H4 (cell line): ENCODE data around the gene RGPD3. TPM values are rescaled to one million over a fixed set of nuclear protein-coding genes. Genes with fewer than 3 reads are reported as not detected.

Experiments
- DNase-seq: peaks from one replicate; pipeline ENCODE4 v3.0.0-alpha.2; 2015; ENCODE audit warnings: low spot score
- total RNA-seq: library from RNA; depleted of rRNA; stranded (reverse); fragments of >200 nt; shearing (Covaris generic); gene quantifications from 2 replicates; pipeline ENCODE4 v1.2.3, GENCODE V29; 2014; rRNA removed

The RGPD3 gene
- total RNA-seq, 1 experiment from 2014 or later: not detected

DNA sequence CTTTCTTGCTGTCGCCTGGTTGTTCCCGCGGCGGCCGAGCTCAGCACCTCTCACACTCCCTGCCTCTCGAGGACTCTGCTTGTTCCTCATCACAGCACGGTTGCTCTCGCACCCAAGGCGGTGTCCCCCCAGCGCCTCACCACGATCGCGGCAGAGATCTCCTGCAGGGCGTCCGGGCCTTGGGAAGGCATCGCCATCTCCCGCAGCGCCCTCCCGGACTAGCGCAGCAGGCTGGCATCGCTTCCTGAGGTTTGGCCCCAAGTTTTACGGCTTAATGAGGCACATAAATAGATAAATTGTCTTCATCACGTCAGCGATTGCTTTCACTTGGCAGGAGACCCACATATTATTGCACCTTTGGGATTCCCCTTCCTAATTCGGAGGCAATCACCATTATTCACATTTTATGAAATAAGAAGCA is 125.4 kb downstream of the RGPD3 start:
- DNase-seq: no peak

DNA sequence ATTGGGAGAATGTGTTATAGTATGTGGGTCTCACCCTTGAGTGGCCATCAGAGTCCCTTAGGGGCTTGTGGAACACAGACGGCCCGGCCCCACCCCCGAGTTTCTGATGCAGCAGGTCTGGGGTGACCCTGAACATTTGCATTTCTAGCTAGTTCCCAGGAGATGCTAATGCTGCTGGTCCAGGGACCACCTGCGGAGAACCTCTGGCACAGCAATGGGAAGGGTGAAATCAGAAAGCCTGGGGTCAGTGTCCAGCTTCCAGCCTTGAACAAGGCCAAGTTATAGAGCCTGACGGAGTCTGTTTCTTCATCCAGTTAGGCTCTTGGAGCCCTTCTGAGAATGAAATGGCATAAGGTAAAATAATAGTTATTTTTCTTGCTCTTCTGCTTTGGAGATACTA is 126.5 kb downstream of the RGPD3 start:
- no peak for DNase-seq

Other genes starting within 250 kb of the RGPD3 start
- gene CD8B2, start 19.0 kb upstream of the RGPD3 start, total RNA-seq: not detected in 2 replicates